Mesothelial cell of epicardium (in vitro differentiated cells): ENCODE results near the gene HABP2. TPM values are rescaled to one million over a fixed set of nuclear protein-coding genes. Genes with fewer than 3 reads are reported as not detected.

Source experiments
- DNase-seq, 2 experiments: peaks; one replicate each; pipeline ENCODE4 v3.0.0; 2021; ENCODE audit warnings: low spot score in 2 of 2; ENCODE audit not compliant: unreplicated experiment in 2 of 2
- H3K27ac Mint-ChIP-seq: 2 replicates; pipeline ENCODE4 v1.8.0; 2021; ENCODE audit warnings: mixed read lengths
- H3K27me3 Mint-ChIP-seq: 2 replicates; pipeline ENCODE4 v1.8.0; 2021; ENCODE audit warnings: low read depth, mixed read lengths
- H3K36me3 Mint-ChIP-seq: 2 replicates; pipeline ENCODE4 v1.8.0; 2021; ENCODE audit warnings: mixed read lengths
- H3K4me1 Mint-ChIP-seq: 2 replicates; pipeline ENCODE4 v1.8.0; 2021; ENCODE audit warnings: mixed read lengths
- H3K4me3 Mint-ChIP-seq: 2 replicates; pipeline ENCODE4 v1.8.0; 2021; ENCODE audit warnings: mild to moderate bottlenecking, moderate library complexity, mixed read lengths
- H3K9me3 Mint-ChIP-seq: 2 replicates; pipeline ENCODE4 v1.8.0; 2021; ENCODE audit warnings: mixed read lengths
- total RNA-seq: library from RNA; stranded (reverse); gene quantifications from 3 replicates; pipeline ENCODE4 v1.2.1, GENCODE V29; 2021
- TF ChIP-seq, protein P1 (sequence below): fragments of 200-600 bp; sonication (generic); IDR thresholded peaks from one replicate; pipeline ENCODE4 v1.5.0; 2021; ENCODE audit warnings: antibody characterized with exemption; ENCODE audit not compliant: unreplicated experiment

The HABP2 gene
- total RNA-seq, 1 donor from 2014 or later = not detected

GRCh38 chr10:113625461-113626186, 72.8 kb downstream of the HABP2 start:
- Mint-ChIP-seq H3K27me3 (peaks cover 66% of the 10 kb centered on the region), H3K36me3 (no peaks in the 10 kb centered on the region), H3K4me3 (no peak overlapping the region), H3K27ac (no peak overlapping the region), H3K4me1 (peaks cover 1% of the 10 kb centered on the region), H3K9me3 (no peaks in the 10 kb centered on the region)
- no peak for DNase-seq
- TF ChIP-seq, protein P1, sequence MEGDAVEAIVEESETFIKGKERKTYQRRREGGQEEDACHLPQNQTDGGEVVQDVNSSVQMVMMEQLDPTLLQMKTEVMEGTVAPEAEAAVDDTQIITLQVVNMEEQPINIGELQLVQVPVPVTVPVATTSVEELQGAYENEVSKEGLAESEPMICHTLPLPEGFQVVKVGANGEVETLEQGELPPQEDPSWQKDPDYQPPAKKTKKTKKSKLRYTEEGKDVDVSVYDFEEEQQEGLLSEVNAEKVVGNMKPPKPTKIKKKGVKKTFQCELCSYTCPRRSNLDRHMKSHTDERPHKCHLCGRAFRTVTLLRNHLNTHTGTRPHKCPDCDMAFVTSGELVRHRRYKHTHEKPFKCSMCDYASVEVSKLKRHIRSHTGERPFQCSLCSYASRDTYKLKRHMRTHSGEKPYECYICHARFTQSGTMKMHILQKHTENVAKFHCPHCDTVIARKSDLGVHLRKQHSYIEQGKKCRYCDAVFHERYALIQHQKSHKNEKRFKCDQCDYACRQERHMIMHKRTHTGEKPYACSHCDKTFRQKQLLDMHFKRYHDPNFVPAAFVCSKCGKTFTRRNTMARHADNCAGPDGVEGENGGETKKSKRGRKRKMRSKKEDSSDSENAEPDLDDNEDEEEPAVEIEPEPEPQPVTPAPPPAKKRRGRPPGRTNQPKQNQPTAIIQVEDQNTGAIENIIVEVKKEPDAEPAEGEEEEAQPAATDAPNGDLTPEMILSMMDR = no peak

DNA sequence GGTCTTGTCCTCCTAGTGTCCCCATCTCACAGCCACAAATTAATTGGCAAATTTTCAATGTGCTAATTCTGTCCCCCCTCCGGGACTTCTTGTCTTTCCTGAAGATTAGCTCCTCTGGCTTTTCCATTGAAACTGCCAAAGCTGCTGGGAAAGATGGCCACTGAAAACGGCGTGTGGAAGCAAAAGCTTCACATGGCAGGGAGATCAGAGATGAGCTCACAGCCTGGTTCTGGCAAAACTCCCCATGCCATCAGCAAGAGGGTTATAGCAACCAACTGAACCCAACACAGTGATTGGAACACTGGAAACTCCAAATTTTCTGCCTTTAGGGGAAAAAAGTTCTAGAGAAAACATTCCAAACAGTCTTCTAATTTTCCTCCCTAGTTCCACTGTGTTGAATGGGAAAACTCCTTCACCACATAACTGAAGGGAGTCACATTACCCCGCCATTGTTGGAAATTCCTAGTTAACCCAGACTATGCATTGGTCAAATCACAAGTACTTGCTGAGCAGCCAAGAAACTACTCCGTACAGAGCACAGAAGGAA, 74.0 kb downstream of the HABP2 start:
- no peaks in the 10 kb centered on the region for H3K36me3 Mint-ChIP-seq
- H3K4me1 Mint-ChIP-seq = peaks cover 7% of the 10 kb centered on the region
- no peak overlapping the region for H3K4me3 Mint-ChIP-seq

GRCh38 chr10:113627836-113628235, 75.0 kb downstream of the HABP2 start:
- H3K27ac Mint-ChIP-seq = no peak overlapping the region
- H3K9me3 Mint-ChIP-seq = no peaks in the 10 kb centered on the region
- no peaks in the 10 kb centered on the region for H3K36me3 Mint-ChIP-seq
- DNase-seq = no peak
- H3K27me3 Mint-ChIP-seq = peaks cover 46% of the 10 kb centered on the region
- TF ChIP-seq, protein P1 = no peak
- peaks cover 14% of the 10 kb centered on the region for H3K4me1 Mint-ChIP-seq
- no peak overlapping the region for H3K4me3 Mint-ChIP-seq

More for the DNA sequence above, 74.0 kb downstream of the HABP2 start:
- Mint-ChIP-seq H3K27me3 (peaks cover 55% of the 10 kb centered on the region), H3K27ac (no peak overlapping the region), H3K9me3 (no peaks in the 10 kb centered on the region)
- no peak for DNase-seq
- TF ChIP-seq, protein P1 = no peak

- H3K27ac Mint-ChIP-seq = no peak overlapping the region
- peaks cover 14% of the 10 kb centered on the region for H3K4me1 Mint-ChIP-seq
- peaks cover 37% of the 10 kb centered on the region for H3K27me3 Mint-ChIP-seq
- no peak for DNase-seq
- TF ChIP-seq, protein P1 = no peak
- no peak overlapping the region for H3K4me3 Mint-ChIP-seq
- no peaks in the 10 kb centered on the region for H3K36me3 Mint-ChIP-seq
- H3K9me3 Mint-ChIP-seq = no peaks in the 10 kb centered on the region
Observed at GRCh38 chr10:113628607-113629153, 75.8 kb downstream of the HABP2 start.

DNA sequence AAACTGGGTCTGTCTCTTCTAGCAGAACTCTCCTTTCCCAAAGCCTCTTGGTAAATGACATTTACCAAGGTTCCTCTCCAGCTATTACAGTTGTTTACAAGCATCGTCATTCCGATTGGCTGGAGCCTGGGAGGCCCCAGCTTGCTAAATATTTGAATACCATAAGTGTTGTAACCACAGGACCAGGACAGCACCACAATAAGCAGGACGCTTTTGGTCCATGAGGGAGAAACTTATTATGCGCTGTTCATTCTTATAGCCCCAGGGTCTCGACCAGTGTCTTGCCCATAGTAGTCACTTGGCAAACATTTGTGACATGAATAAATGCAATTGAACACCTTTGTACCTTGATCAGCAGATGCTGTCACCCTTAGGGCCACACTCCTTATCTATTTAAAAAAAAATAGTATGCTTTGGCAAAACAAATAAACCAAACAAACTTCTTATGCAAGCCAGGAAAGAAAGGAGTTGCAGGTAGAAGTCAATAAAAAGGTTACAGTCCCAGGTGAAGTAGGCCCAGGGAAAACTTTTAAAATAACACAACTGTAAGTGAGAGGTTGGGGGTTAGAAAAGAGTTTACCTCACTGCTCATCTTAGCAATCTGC, 78.2 kb downstream of the HABP2 start:
- no peaks in the 10 kb centered on the region for H3K36me3 Mint-ChIP-seq
- H3K27me3 Mint-ChIP-seq = peaks cover 20% of the 10 kb centered on the region
- H3K4me3 Mint-ChIP-seq = no peak overlapping the region
- H3K4me1 Mint-ChIP-seq = peaks cover 14% of the 10 kb centered on the region
- no peak for DNase-seq
- H3K9me3 Mint-ChIP-seq = peaks cover 5% of the 10 kb centered on the region
- H3K27ac Mint-ChIP-seq = no peak overlapping the region
- TF ChIP-seq, protein P1 = no peak
